ENCODE measurements around the gene SUCNR1. TPM values are rescaled to one million over a fixed set of nuclear protein-coding genes. Genes with fewer than 3 reads are reported as not detected.

The SUCNR1 gene
- total and polyA plus RNA-seq, 2 of the 4 experiments (the other 2 are of a cell fraction), result not detected

DNA sequence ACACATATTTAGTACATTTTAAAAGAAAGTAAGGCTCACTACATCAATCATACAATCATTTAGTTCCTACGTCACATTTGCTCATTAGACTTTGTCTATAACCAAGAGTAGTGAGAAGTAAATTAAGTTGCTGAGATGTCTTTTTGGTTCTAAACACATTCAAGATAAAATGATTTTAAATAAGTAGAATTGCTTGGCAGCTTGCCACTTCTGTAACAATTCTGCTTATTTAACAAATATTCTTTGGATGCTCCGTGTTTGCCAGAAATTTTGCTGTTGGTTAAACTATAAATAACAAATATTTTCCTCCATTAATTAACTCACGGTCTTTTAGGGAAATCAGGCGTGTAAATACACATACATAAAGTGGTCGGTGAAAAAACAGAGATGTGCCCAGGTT, 18.3 kb downstream of the SUCNR1 start:
- no peak overlapping the region for H4K8ac ChIP-seq (ENCODE audit: low read depth in 2 of 2, low read length in 2 of 2)
- ChIA-PET POLR2A (ENCODE audit: unreplicated experiment) (no interaction called here), CTCF (no interaction called here)
- H3K9me3 ChIP-seq (ENCODE audit: control insufficient read depth, insufficient read depth, low read length), result no peaks in the 10 kb centered on the region
- H3K27me3 ChIP-seq (ENCODE audit: control insufficient read depth, insufficient read depth, low read length), result no peaks in the 10 kb centered on the region
- no peaks in the 10 kb centered on the region for H3K79me1 ChIP-seq (ENCODE audit: low read depth in 1 of 2, low read length in 2 of 2)
- TF ChIP-seq, protein P1, sequence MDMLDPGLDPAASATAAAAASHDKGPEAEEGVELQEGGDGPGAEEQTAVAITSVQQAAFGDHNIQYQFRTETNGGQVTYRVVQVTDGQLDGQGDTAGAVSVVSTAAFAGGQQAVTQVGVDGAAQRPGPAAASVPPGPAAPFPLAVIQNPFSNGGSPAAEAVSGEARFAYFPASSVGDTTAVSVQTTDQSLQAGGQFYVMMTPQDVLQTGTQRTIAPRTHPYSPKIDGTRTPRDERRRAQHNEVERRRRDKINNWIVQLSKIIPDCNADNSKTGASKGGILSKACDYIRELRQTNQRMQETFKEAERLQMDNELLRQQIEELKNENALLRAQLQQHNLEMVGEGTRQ (IDR thresholded peaks at IDR 0.05; ENCODE audit: low read depth, low read length), result no peak
- TF ChIP-seq RFX5 (IDR thresholded peaks at IDR 0.05; ENCODE audit: low read depth, low read length) (no peak), SMC3 (IDR thresholded peaks at IDR 0.05; ENCODE audit: low read depth, low read length) (no peak), CEBPB (IDR thresholded peaks at IDR 0.05; ENCODE audit: low read depth, low read length) (no peak), FOS (IDR thresholded peaks at IDR 0.05; ENCODE audit: low read depth, low read length) (no peak), CHD1 (IDR thresholded peaks at IDR 0.05; ENCODE audit: low read depth, low read length) (no peak), MAZ (IDR thresholded peaks at IDR 0.05; ENCODE audit: borderline replicate concordance, low read depth, low read length) (no peak), NFE2L2 (IDR thresholded peaks at IDR 0.05; ENCODE audit: low read depth, low read length) (no peak), MXI1 (IDR thresholded peaks at IDR 0.05; ENCODE audit: borderline replicate concordance, low read depth, low read length) (no peak), MAFK (IDR thresholded peaks at IDR 0.05; ENCODE audit: low read depth, low read length) (no peak), POLR2A (IDR thresholded peaks at IDR 0.05; ENCODE audit: low read depth, low read length) (no peak), RCOR1 (IDR thresholded peaks at IDR 0.05; ENCODE audit: insufficient replicate concordance, low read length) (no peak), RAD21 (IDR thresholded peaks at IDR 0.05; ENCODE audit: low read length) (no peak), BHLHE40 (IDR thresholded peaks at IDR 0.05; ENCODE audit: low read depth, low read length) (no peak), ELK1 (IDR thresholded peaks at IDR 0.05; ENCODE audit: borderline replicate concordance, low read depth, low read length) (no peak)
- TF ChIP-seq, protein P2, sequence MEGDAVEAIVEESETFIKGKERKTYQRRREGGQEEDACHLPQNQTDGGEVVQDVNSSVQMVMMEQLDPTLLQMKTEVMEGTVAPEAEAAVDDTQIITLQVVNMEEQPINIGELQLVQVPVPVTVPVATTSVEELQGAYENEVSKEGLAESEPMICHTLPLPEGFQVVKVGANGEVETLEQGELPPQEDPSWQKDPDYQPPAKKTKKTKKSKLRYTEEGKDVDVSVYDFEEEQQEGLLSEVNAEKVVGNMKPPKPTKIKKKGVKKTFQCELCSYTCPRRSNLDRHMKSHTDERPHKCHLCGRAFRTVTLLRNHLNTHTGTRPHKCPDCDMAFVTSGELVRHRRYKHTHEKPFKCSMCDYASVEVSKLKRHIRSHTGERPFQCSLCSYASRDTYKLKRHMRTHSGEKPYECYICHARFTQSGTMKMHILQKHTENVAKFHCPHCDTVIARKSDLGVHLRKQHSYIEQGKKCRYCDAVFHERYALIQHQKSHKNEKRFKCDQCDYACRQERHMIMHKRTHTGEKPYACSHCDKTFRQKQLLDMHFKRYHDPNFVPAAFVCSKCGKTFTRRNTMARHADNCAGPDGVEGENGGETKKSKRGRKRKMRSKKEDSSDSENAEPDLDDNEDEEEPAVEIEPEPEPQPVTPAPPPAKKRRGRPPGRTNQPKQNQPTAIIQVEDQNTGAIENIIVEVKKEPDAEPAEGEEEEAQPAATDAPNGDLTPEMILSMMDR (conservative IDR thresholded peaks at IDR 0.05; ENCODE audit: low read depth, low read length), result no peak
- H3K9ac ChIP-seq (ENCODE audit: low read depth, low read length), result no peak overlapping the region
- H3K23ac ChIP-seq (ENCODE audit: low read depth, low read length), result no peak overlapping the region
- H2BK120ac ChIP-seq (ENCODE audit: low read depth, low read length), result no peak overlapping the region
- DNase-seq, result no peak
- H4K5ac ChIP-seq (ENCODE audit: low read depth, low read length), result no peak overlapping the region
- no CpG with 5 or more reads among the region's 5 CpGs for WGBS, 2 experiments (ENCODE audit: extremely low coverage in 2 of 2, insufficient read length in 1 of 2)
- no peak overlapping the region for H2BK15ac ChIP-seq (ENCODE audit: low read depth, low read length)
- H2BK20ac ChIP-seq (ENCODE audit: low read depth, low read length), result no peak overlapping the region
- no peak for ATAC-seq (ENCODE audit: low read depth)
- no peak overlapping the region for H3K4me3 ChIP-seq (ENCODE audit: insufficient read depth, low read depth, low read length)
- H2AK5ac ChIP-seq (ENCODE audit: low read depth, low read length), result no peak overlapping the region
- no peak overlapping the region for H2AK9ac ChIP-seq (replicated peaks; ENCODE audit: low read depth, low read length, poor library complexity)
- no peak overlapping the region for H3K4ac ChIP-seq (ENCODE audit: low read depth, low read length)
- intact Hi-C loops (cut with micrococcal nuclease), result no loop called here
- H3K27ac ChIP-seq (ENCODE audit: insufficient read depth, low read length), result no peak overlapping the region
- no peak overlapping the region for H4K91ac ChIP-seq (ENCODE audit: insufficient read depth, low read depth, low read length)
- dilution Hi-C loops (cut with HindIII; ENCODE audit: low sequenced_read_pairs, unreplicated experiment), result no loop called here
- H2BK5ac ChIP-seq (ENCODE audit: low read depth, low read length, poor library complexity, severe bottlenecking), result no peak overlapping the region
- no peak overlapping the region for H3K4me2 ChIP-seq (ENCODE audit: low read depth, low read length)
- H3K18ac ChIP-seq (ENCODE audit: low read depth, low read length), result no peak overlapping the region
- no peaks in the 10 kb centered on the region for H3K36me3 ChIP-seq (ENCODE audit: control insufficient read depth, insufficient read depth, low read length)
- BruUV-seq (replicated peaks), result no TSS peak
- H3K56ac ChIP-seq (ENCODE audit: extremely low read depth, insufficient read depth, low read length), result no peak overlapping the region
- H3K4me1 ChIP-seq (ENCODE audit: control insufficient read depth, insufficient read depth, low read length), result peaks cover 2% of the 10 kb centered on the region; the same call in 1 of the 2 replicates
- in situ Hi-C loops (cut with MboI; ENCODE audit: low sequenced_read_pairs), result no loop called here
- no peaks in the 10 kb centered on the region for H4K20me1 ChIP-seq (ENCODE audit: insufficient read depth, low read length)
- H3K14ac ChIP-seq (replicated peaks; ENCODE audit: low read depth, low read length), result no peak overlapping the region
- H2AFZ ChIP-seq (replicated peaks; ENCODE audit: low read length, poor library complexity), result no peak overlapping the region
- H3K9me1 ChIP-seq (ENCODE audit: insufficient read depth, low read length), result no peaks in the 10 kb centered on the region

Data from IMR-90 (cell line).